ENCODE data around the gene PPME1. TPM values are rescaled to one million over a fixed set of nuclear protein-coding genes. Genes with fewer than 3 reads are reported as not detected.

Gene PPME1
- total RNA-seq, 1 experiment from 2014 or later, result 99.4 TPM

- Histone ChIP-seq H3K9me3 (ENCODE audit: control insufficient read depth, insufficient read depth, low read depth, low read length) (no peaks in the 10 kb centered on the region), H3K4me1 (ENCODE audit: control insufficient read depth, insufficient read depth, low read length) (no peaks in the 10 kb centered on the region), H3K27ac (ENCODE audit: low read length) (no peak overlapping the region), H3K36me3 (ENCODE audit: control insufficient read depth, insufficient read depth, low read length) (peaks cover 34% of the 10 kb centered on the region; the same call in 1 of the 2 replicates), H3K4me3 (ENCODE audit: low read depth in 2 of 2, low read length in 2 of 2) (no peak overlapping the region), H3K27me3 (ENCODE audit: control insufficient read depth, insufficient read depth, low read length) (no peaks in the 10 kb centered on the region)
- ChIA-PET CTCF (no interaction called here), POLR2A (no interaction called here)
- ATAC-seq (no peak), DNase-seq (ENCODE audit: low read depth, low spot score) (no peak)
- TF ChIP-seq SIN3A (IDR thresholded peaks at IDR 0.05; ENCODE audit: borderline replicate concordance, insufficient read depth, low read depth, low read length) (no peak), CTCF (IDR thresholded peaks at IDR 0.05) (no peak), POLR2AphosphoS5 (IDR thresholded peaks at IDR 0.05; ENCODE audit: low read depth, low read length) (no peak), REST (IDR thresholded peaks at IDR 0.05; ENCODE audit: insufficient read depth in 1 of 2, low read depth in 2 of 2, low read length in 1 of 2) (no peak), TCF7L2 (IDR thresholded peaks at IDR 0.05; ENCODE audit: low read depth, low read length) (no peak)
- intact Hi-C loops (cut with micrococcal nuclease; ENCODE audit: unreplicated experiment) (no loop called here), in situ Hi-C loops (cut with HindIII; ENCODE audit: low pct_unique_long_range_greater_than_20kb, low sequenced_read_pairs) (no loop called here)
- no TSS peak for BruUV-seq (replicated peaks)
Observed at GRCh38 chr11:74235121-74235520, 64.0 kb downstream of the PPME1 start.

GRCh38 chr11:74237541-74237940, 66.5 kb downstream of the PPME1 start:
- no TSS peak for BruUV-seq (replicated peaks)
- in situ Hi-C loops (cut with HindIII; ENCODE audit: low pct_unique_long_range_greater_than_20kb, low sequenced_read_pairs), result no loop called here
- Histone ChIP-seq H3K4me1 (ENCODE audit: control insufficient read depth, insufficient read depth, low read length) (no peaks in the 10 kb centered on the region), H3K27me3 (ENCODE audit: control insufficient read depth, insufficient read depth, low read length) (no peaks in the 10 kb centered on the region), H3K9me3 (ENCODE audit: control insufficient read depth, insufficient read depth, low read depth, low read length) (no peaks in the 10 kb centered on the region), H3K27ac (ENCODE audit: low read length) (no peak overlapping the region), H3K4me3 (ENCODE audit: low read depth in 2 of 2, low read length in 2 of 2) (no peak overlapping the region), H3K36me3 (ENCODE audit: control insufficient read depth, insufficient read depth, low read length) (peaks cover 34% of the 10 kb centered on the region)
- TF ChIP-seq POLR2AphosphoS5 (IDR thresholded peaks at IDR 0.05; ENCODE audit: low read depth, low read length) (no peak), CTCF (IDR thresholded peaks at IDR 0.05) (no peak), TCF7L2 (IDR thresholded peaks at IDR 0.05; ENCODE audit: low read depth, low read length) (no peak), REST (IDR thresholded peaks at IDR 0.05; ENCODE audit: insufficient read depth in 1 of 2, low read depth in 2 of 2, low read length in 1 of 2) (no peak), SIN3A (IDR thresholded peaks at IDR 0.05; ENCODE audit: borderline replicate concordance, insufficient read depth, low read depth, low read length) (no peak)
- intact Hi-C loops (cut with micrococcal nuclease; ENCODE audit: unreplicated experiment), result no loop called here
- CTCF ChIA-PET, result no interaction called here
- ATAC-seq (no peak), DNase-seq (ENCODE audit: low read depth, low spot score) (no peak)
- POLR2A ChIA-PET, result interaction anchor here (0.9 kb wide), 1 partner anchor 15 kb away, joined by 13 read pairs; no protein-coding TSS in a partner anchor
